HepG2 (cell line): ENCODE data around the gene PKLR. TPM values are rescaled to one million over a fixed set of nuclear protein-coding genes. Genes with fewer than 3 reads are reported as not detected.

Experiments used
- ATAC-seq: fragments of 200-7000 bp; cut with Tn5 transposase; 3 replicates; pipeline ENCODE4 v1.9.1; 2020; ENCODE audit warnings: mild to moderate bottlenecking, moderate library complexity
- BruUV-seq: library from RNA; stranded (reverse); fragments of 400-500 nt; replicated peaks from 2 replicates; lab custom pipeline; 2021; lab: Mats Ljungman, UMichigan
- CTCF ChIA-PET: fragments of 300-600 bp; formaldehyde crosslinking; extraction: SDS; loops from one replicate; lab custom pipeline; 2021; ENCODE audit warnings: low total read pairs, inconsistent platforms, low intra/inter-chr PET ratio; lab: Yijun Ruan, JAX
- POLR2A ChIA-PET: fragments of 350-600 bp; sonication (Branson Sonifier 250); formaldehyde crosslinking; loops from one replicate; lab custom pipeline; 2020; ENCODE audit warnings: antibody characterized with exemption, inconsistent platforms; lab: Yijun Ruan, JAX
- DNase-seq: peaks from one replicate; pipeline ENCODE4 v3.0.0-alpha.2; 2015; ENCODE audit warnings: low spot score
- FAIRE-seq: peaks from 3 replicates; lab custom pipeline; 2011; peaks lifted over from hg19 to GRCh38; lab: Jason Lieb, UNC
- H2AFZ ChIP-seq: one replicate; pipeline ENCODE4 v1.6.1; 2011; ENCODE audit warnings: low read length, inconsistent platforms
- H3K27ac ChIP-seq: fragments of 300-600 bp; 3 replicates; pipeline ENCODE4 v1.8.0; 2011; ENCODE audit warnings: mixed run types, mild to moderate bottlenecking, mixed read lengths, low read length, inconsistent platforms; ENCODE audit not compliant: insufficient read depth; ENCODE audit errors: extremely low read length
- H3K27me3 ChIP-seq, 2 experiments: fragments of 200-600 bp in 1 of 2; 2 replicates in 1 of 2; 3 replicates in 1 of 2; pipeline versions ENCODE4 v1.6.0 to v1.8.0; 2011; ENCODE audit warnings: low read length in 2 of 2, mild to moderate bottlenecking in 2 of 2, moderate library complexity in 2 of 2, inconsistent platforms in 1 of 2; ENCODE audit not compliant: insufficient read depth in 2 of 2, control insufficient read depth in 1 of 2
- H3K36me3 ChIP-seq, 2 experiments: fragments of 200-600 bp in 1 of 2; replicated peaks in 1 of 2; 2 replicates in 1 of 2; 3 replicates in 1 of 2; pipeline versions ENCODE4 v1.5.1 to v1.8.0; 2011; ENCODE audit warnings: low read length in 2 of 2, inconsistent platforms in 1 of 2; ENCODE audit not compliant: insufficient read depth in 2 of 2, control insufficient read depth in 1 of 2
- H3K4me1 ChIP-seq: 2 replicates; pipeline ENCODE4 v1.5.1; 2012; ENCODE audit warnings: low read length, inconsistent platforms; ENCODE audit not compliant: insufficient read depth
- H3K4me2 ChIP-seq: 2 replicates; pipeline ENCODE4 v1.6.0; 2011; ENCODE audit warnings: low read depth, low read length, inconsistent platforms
- H3K4me3 ChIP-seq, 3 experiments: fragments of 200-600 bp in 1 of 3; sonication (generic), shearing (Covaris generic) in 1 of 3; replicated peaks in 1 of 3; 2 replicates each; pipeline ENCODE4 v1.5.1; 2011 to 2016; ENCODE audit warnings: low read length in 3 of 3, inconsistent platforms in 2 of 3, low read depth in 2 of 3, mild to moderate bottlenecking in 2 of 3, control low read depth in 1 of 3, mixed read lengths in 1 of 3; ENCODE audit not compliant: insufficient read depth in 1 of 3
- H3K79me2 ChIP-seq: one replicate; pipeline ENCODE4 v1.6.1; 2011; ENCODE audit warnings: low read length, inconsistent platforms; ENCODE audit not compliant: insufficient read depth
- H3K9ac ChIP-seq: 2 replicates; pipeline ENCODE4 v1.6.0; 2011; ENCODE audit warnings: mild to moderate bottlenecking, low read depth, low read length, inconsistent platforms; ENCODE audit not compliant: insufficient read depth
- H3K9me3 ChIP-seq: 2 replicates; pipeline ENCODE4 v1.5.1; 2012; ENCODE audit warnings: mild to moderate bottlenecking, low read length
- H4K20me1 ChIP-seq: 2 replicates; pipeline ENCODE4 v1.6.0; 2011; ENCODE audit warnings: inconsistent platforms, mild to moderate bottlenecking, low read length, moderate library complexity; ENCODE audit not compliant: insufficient read depth
- AGO2 ChIP-seq: fragments of 200-400 bp; formaldehyde crosslinking; optimal IDR thresholded peaks from 2 replicates; pipeline ENCODE3; 2017; ENCODE audit warnings: mild to moderate bottlenecking, low read depth, low read length, moderate library complexity
- EP300 ChIP-seq, 3 experiments: sonication (generic) in 1 of 3; formaldehyde crosslinking in 1 of 3; IDR thresholded peaks; 2 replicates each; pipeline versions ENCODE4 v1.5.1 to v1.6.1; 2011 to 2020; ENCODE audit warnings: low read depth in 2 of 3, low read length in 2 of 3, borderline replicate concordance in 1 of 3, improper control_type of control experiment in 1 of 3, mild to moderate bottlenecking in 1 of 3, missing genetic modification reagents in 1 of 3, moderate library complexity in 1 of 3
- NR1H2 ChIP-seq: sonication (generic); formaldehyde crosslinking; IDR thresholded peaks from 2 replicates; pipeline ENCODE4 v1.8.1; 2022; ENCODE audit warnings: low read depth, missing genetic modification reagents, borderline replicate concordance
- RFX3 ChIP-seq: IDR thresholded peaks from 2 replicates; pipeline ENCODE4 v1.6.1; 2016; ENCODE audit warnings: missing biosample characterization, missing genetic modification reagents
- ZNF280D ChIP-seq: sonication (generic); formaldehyde crosslinking; IDR thresholded peaks from 2 replicates; pipeline ENCODE4 v1.5.1; 2020; ENCODE audit warnings: mild to moderate bottlenecking, missing genetic modification reagents
- ZNF800 ChIP-seq: sonication (generic); formaldehyde crosslinking; IDR thresholded peaks from 2 replicates; pipeline ENCODE4 v1.4.0; 2020; ENCODE audit warnings: missing genetic modification reagents
- WGBS: methylation state at CpG from one replicate; pipeline ENCODE4 v1.1.6; 2017; ENCODE audit warnings: low lambda C conversion rate; 5-methylcytosine and 5-hydroxymethylcytosine counted together
- in situ Hi-C: cut with HindIII; loops from 2 replicates; pipeline ENCODE4 v1.10.0; 2017; ENCODE audit warnings: low pct_unique_long_range_greater_than_20kb; ENCODE audit not compliant: extremely low pct_ligation_motif_present
- intact Hi-C: fragments of 100-400 bp; cut with micrococcal nuclease; formaldehyde crosslinking; loops from one replicate; pipeline ENCODE4 v1.10.0; 2022; ENCODE audit not compliant: unreplicated experiment
- polyA plus RNA-seq, 8 experiments: library from polyadenylated mRNA; depleted of rRNA in 3 of 8; stranded (reverse) in 7 of 8; unstranded in 1 of 8; fragments of >200 nt; fragmentation: Illumina TruSeq in 4 of 8; extraction: Trizol in 4 of 8; gene quantifications; 2 replicates each; pipeline versions ENCODE4 v1.2.1 to v1.2.3, GENCODE V29; 2011 to 2016; ENCODE audit warnings: low read depth in 4 of 8, missing spikeins in 1 of 8, mixed read lengths in 1 of 8; ENCODE audit not compliant: insufficient read depth in 1 of 8
- total RNA-seq, 5 experiments: library from RNA; depleted of rRNA; stranded (reverse); fragments of >200 nt; fragmentation: Illumina TruSeq; extraction: Trizol; gene quantifications; 2 replicates each; pipeline ENCODE4 v1.2.3, GENCODE V29; 2016; ENCODE audit warnings: low read depth in 1 of 5

Gene PKLR
- total and polyA plus RNA-seq, 2 of the 13 experiments (the other 11 are each of a cell fraction or from before 2014, with no cell fraction given): 10.3 to 29.3 TPM

DNA sequence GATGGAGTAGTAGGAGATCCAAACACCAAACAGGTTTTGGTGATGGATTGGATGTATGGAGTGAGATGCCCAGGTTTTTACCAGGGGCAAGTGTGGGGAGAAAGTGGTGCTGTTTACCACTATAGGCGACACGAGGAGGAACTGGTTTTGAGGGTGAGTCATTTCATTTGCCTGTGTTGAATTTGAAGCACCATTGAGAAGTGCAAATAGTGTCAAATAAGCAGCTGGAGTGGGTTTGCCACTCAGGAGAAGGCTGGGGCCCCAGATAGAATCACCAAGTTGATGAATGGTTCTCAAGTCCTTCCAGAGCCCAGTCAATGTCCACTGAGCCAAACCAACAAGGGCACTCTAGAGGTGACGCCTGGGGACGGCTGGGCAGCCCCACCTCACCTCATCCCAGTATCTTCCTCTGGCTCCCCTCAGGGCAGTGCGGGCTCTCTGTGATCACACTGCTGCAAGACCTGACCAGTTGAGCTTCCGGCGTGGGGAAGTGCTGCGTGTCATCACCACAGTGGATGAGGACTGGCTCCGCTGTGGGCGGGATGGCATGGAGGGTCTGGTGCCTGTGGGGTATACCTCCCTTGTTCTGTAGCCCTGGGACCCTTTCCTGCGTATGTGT lies 28.9 kb upstream of the PKLR start:
- no peak overlapping the region for H3K27ac ChIP-seq
- no peaks in the 10 kb centered on the region for H3K9me3 ChIP-seq
- H3K4me1 ChIP-seq: peaks cover 24% of the 10 kb centered on the region
- H4K20me1 ChIP-seq: no peaks in the 10 kb centered on the region
- peaks cover 2 to 38% of the 10 kb centered on the region in 2 experiments; a peak in 4 of 5 replicates for H3K36me3 ChIP-seq
- intact Hi-C loops: no loop called here
- TF ChIP-seq ZNF800 (no peak), NR1H2 (CRISPR knock-in tag) (no peak), ZNF280D (CRISPR knock-in tag) (no peak), AGO2 (peak; percentile 38), EP300 (IDR thresholded peaks at IDR 0.05; ENCODE audit: low read depth in 2 of 2, low read length in 2 of 2) (no peak), EP300 (CRISPR knock-in tag; IDR thresholded peaks at IDR 0.05; ENCODE audit: borderline replicate concordance) (no peak), RFX3 (CRISPR knock-in tag) (no peak)
- no peak overlapping the region for H3K4me3 ChIP-seq
- 97% methylated on average over 4 of the region's 11 CpGs for WGBS
- no peak for ATAC-seq
- no peak overlapping the region for H3K4me2 ChIP-seq
- BruUV-seq: no TSS peak
- POLR2A ChIA-PET: interaction anchor here (0.7 kb wide), 1 partner anchor 79 kb away, joined by 4 read pairs; no protein-coding TSS in a partner anchor
- H3K9ac ChIP-seq: no peak overlapping the region
- CTCF ChIA-PET: no interaction called here
- no peak for FAIRE-seq
- in situ Hi-C loops: no loop called here
- no peak overlapping the region for H2AFZ ChIP-seq
- no peaks in the 10 kb centered on the region for H3K27me3 ChIP-seq
- peaks cover 3% of the 10 kb centered on the region for H3K79me2 ChIP-seq
- DNase-seq: no peak
